ENCODE data around the gene FHIT. TPM values are rescaled to one million over a fixed set of nuclear protein-coding genes. Genes with fewer than 3 reads are reported as not detected.

Gene FHIT
- total RNA-seq, 2 experiments from 2014 or later: 86.0 to 90.6 TPM

DNA sequence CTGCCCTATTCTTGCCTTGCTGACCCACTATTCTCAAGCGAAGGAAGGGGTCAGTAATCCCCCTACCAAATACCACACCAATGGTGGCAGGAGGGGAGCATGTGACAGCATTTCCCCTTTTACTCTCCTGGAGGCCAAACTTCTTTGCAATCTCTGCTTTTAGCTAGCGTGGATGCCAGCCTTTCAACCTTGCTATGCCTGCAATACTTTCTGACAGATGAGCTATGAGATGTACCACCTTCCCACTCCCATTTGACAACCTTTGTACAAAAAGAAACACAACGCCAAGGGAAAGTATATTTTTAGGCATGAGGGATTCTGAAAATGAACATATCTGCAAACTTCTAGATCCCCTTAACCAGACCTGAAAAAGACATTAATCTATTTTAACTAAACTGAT, 302.1 kb downstream of the FHIT start:
- no peaks in the 10 kb centered on the region for H3K4me1 Mint-ChIP-seq (ENCODE audit: low read depth)
- POLR2A ChIA-PET: interaction anchor here (1.1 kb wide), 1 partner anchor 8 kb away, joined by 3 read pairs; no protein-coding TSS in a partner anchor
- no peak overlapping the region for H3K27ac Mint-ChIP-seq
- H3K36me3 Mint-ChIP-seq (ENCODE audit: low read depth): no peaks in the 10 kb centered on the region
- no peak for ATAC-seq (ENCODE audit: poor library complexity)
- H3K36me3 ChIP-seq (ENCODE audit: insufficient read depth, low read length): no peaks in the 10 kb centered on the region
- peaks cover 0 to 8% of the 10 kb centered on the region in 2 experiments for H3K9me3 ChIP-seq (ENCODE audit: control insufficient read depth in 1 of 2, insufficient read depth in 1 of 2, low read length in 2 of 2)
- H3K4me3 ChIP-seq (ENCODE audit: low read length): no peak overlapping the region
- no peak for DNase-seq
- intact Hi-C loops (cut with DNase I, micrococcal nuclease): loop anchor here in 1 of 2 experiments (5.0 to 10.0 kb wide), 2 partner anchors 1377 to 1734 kb away; no protein-coding TSS in a partner anchor
- H3K27ac ChIP-seq (ENCODE audit: low read depth in 1 of 2, low read length in 2 of 2): no peak overlapping the region
- H3K27me3 Mint-ChIP-seq: no peaks in the 10 kb centered on the region
- TF ChIP-seq, protein P1, sequence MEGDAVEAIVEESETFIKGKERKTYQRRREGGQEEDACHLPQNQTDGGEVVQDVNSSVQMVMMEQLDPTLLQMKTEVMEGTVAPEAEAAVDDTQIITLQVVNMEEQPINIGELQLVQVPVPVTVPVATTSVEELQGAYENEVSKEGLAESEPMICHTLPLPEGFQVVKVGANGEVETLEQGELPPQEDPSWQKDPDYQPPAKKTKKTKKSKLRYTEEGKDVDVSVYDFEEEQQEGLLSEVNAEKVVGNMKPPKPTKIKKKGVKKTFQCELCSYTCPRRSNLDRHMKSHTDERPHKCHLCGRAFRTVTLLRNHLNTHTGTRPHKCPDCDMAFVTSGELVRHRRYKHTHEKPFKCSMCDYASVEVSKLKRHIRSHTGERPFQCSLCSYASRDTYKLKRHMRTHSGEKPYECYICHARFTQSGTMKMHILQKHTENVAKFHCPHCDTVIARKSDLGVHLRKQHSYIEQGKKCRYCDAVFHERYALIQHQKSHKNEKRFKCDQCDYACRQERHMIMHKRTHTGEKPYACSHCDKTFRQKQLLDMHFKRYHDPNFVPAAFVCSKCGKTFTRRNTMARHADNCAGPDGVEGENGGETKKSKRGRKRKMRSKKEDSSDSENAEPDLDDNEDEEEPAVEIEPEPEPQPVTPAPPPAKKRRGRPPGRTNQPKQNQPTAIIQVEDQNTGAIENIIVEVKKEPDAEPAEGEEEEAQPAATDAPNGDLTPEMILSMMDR (IDR thresholded peaks at IDR 0.05): no peak
- no peaks in the 10 kb centered on the region for H3K4me1 ChIP-seq (ENCODE audit: insufficient read depth, low read length)
- no peaks in the 10 kb centered on the region for H3K9me3 Mint-ChIP-seq
- H3K4me3 Mint-ChIP-seq: no peak overlapping the region
- CTCF ChIA-PET: no interaction called here
- no peaks in the 10 kb centered on the region for H3K27me3 ChIP-seq (ENCODE audit: control insufficient read depth in 1 of 2, insufficient read depth in 2 of 2, low read length in 2 of 2)

DNA sequence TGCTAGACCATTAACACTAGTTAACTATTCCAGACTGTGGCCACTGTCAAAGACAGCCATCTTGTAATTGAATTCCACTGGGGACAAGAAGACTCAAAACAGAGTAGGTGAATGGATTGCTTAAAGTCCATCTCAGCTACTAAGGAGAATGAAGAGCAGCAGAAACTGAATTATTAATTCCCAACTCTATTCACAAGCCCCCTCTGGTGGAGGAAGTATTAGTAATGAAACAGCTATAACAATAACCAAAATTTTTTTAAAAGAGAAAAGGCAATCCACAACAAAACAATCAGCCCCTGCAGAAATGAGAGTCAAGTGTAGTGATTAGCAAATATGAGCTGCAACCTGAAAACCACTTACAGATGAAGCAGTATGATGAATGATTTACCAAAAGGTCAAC, 302.8 kb downstream of the FHIT start:
- intact Hi-C loops (cut with DNase I, micrococcal nuclease): loop anchor here in 1 of 2 experiments (5.0 to 10.0 kb wide), 2 partner anchors 1376 to 1734 kb away; no protein-coding TSS in a partner anchor
- DNase-seq: peak in 1 of 14 experiments; percentile 2
- TF ChIP-seq, protein P1 (IDR thresholded peaks at IDR 0.05): no peak
- H3K36me3 ChIP-seq (ENCODE audit: insufficient read depth, low read length): no peaks in the 10 kb centered on the region
- Mint-ChIP-seq H3K4me1 (ENCODE audit: low read depth) (no peaks in the 10 kb centered on the region), H3K27ac (no peak overlapping the region), H3K36me3 (ENCODE audit: low read depth) (no peaks in the 10 kb centered on the region), H3K4me3 (no peak overlapping the region), H3K27me3 (no peaks in the 10 kb centered on the region), H3K9me3 (no peaks in the 10 kb centered on the region)
- peaks cover 0 to 8% of the 10 kb centered on the region in 2 experiments for H3K9me3 ChIP-seq (ENCODE audit: control insufficient read depth in 1 of 2, insufficient read depth in 1 of 2, low read length in 2 of 2)
- ChIA-PET POLR2A (interaction anchor here (1.1 kb wide), 1 partner anchor 9 kb away, joined by 3 read pairs; no protein-coding TSS in a partner anchor), CTCF (no interaction called here)
- no peak overlapping the region for H3K4me3 ChIP-seq (ENCODE audit: low read length)
- no peaks in the 10 kb centered on the region for H3K27me3 ChIP-seq (ENCODE audit: control insufficient read depth in 1 of 2, insufficient read depth in 2 of 2, low read length in 2 of 2)
- ATAC-seq (ENCODE audit: poor library complexity): no peak
- H3K27ac ChIP-seq (ENCODE audit: low read depth in 1 of 2, low read length in 2 of 2): no peak overlapping the region
- no peaks in the 10 kb centered on the region for H3K4me1 ChIP-seq (ENCODE audit: insufficient read depth, low read length)

GRCh38 chr3:60935709-60936108, 315.5 kb downstream of the FHIT start:
- ATAC-seq (ENCODE audit: poor library complexity): no peak
- no peaks in the 10 kb centered on the region for H3K27me3 Mint-ChIP-seq

More at GRCh38 chr3:60935709-60936108, 315.5 kb downstream of the FHIT start:
- Mint-ChIP-seq H3K4me3 (no peak overlapping the region), H3K9me3 (no peaks in the 10 kb centered on the region), H3K27ac (no peak overlapping the region), H3K36me3 (ENCODE audit: low read depth) (no peaks in the 10 kb centered on the region), H3K4me1 (ENCODE audit: low read depth) (no peaks in the 10 kb centered on the region)
- TF ChIP-seq, protein P1 (IDR thresholded peaks at IDR 0.05): no peak
- CTCF ChIA-PET: no interaction called here
- no peaks in the 10 kb centered on the region for H3K27me3 ChIP-seq (ENCODE audit: control insufficient read depth in 1 of 2, insufficient read depth in 2 of 2, low read length in 2 of 2)
- DNase-seq: no peak
- no peak overlapping the region for H3K4me3 ChIP-seq (ENCODE audit: low read length)
- H3K9me3 ChIP-seq (ENCODE audit: control insufficient read depth in 1 of 2, insufficient read depth in 1 of 2, low read length in 2 of 2): no peaks in the 10 kb centered on the region
- intact Hi-C loops (cut with DNase I, micrococcal nuclease): no loop called here
- no peaks in the 10 kb centered on the region for H3K4me1 ChIP-seq (ENCODE audit: insufficient read depth, low read length)
- POLR2A ChIA-PET: no interaction called here
- no peaks in the 10 kb centered on the region for H3K36me3 ChIP-seq (ENCODE audit: insufficient read depth, low read length)
- no peak overlapping the region for H3K27ac ChIP-seq (ENCODE audit: low read depth in 1 of 2, low read length in 2 of 2)

Measured in CD4-positive, alpha-beta T cell (primary cell).